NCI-H446 (cell line): ENCODE data around the gene MAPKAPK2.

ENCODE experiments used
- DNase-seq, 2 experiments: peaks; one replicate each; lab custom pipeline; 2025; lab: John Stamatoyannopoulos, UW

MAPKAPK2 gene

DNA sequence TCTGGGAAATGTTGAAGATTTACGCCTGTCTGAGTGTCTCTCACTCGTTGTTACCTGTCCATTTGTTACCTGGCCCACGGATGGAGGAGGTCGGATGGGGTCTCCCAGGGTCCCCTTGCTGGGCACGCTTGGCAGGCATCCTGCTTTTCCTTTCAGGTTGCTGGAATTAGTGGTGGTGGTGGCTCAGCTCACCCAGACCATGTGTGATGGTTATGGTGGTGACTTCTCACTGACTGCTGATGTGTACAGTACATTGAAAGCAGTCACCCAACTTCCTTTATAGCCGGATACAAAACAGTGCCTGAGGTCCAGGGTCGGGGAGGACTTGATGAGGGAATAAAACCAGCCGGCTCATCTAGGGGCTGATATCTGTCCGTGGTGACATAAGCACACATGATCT, 19.5 kb downstream of the MAPKAPK2 start:
- no peak for DNase-seq

DNA sequence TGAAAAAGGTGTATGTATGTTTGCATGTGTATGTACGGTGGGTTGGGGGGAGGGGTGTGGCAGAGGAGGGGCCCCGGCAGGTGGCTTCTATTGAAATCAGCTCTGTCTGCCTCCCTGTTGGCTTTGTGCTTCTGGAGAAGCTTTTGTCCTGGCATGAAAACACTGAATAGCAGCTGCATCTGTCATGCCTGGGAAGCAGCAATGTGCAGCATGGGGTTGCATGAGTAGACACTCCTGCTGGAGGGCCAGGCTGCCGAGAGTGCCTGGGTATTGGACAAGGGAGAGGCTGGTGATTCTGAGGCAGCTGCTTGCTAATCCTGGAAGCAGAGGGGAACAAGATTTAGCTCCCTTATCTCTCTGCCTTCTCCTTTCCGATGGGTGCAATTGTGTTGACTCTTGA, 20.5 kb downstream of the MAPKAPK2 start:
- DNase-seq: peak; percentile 76 to 93

DNA sequence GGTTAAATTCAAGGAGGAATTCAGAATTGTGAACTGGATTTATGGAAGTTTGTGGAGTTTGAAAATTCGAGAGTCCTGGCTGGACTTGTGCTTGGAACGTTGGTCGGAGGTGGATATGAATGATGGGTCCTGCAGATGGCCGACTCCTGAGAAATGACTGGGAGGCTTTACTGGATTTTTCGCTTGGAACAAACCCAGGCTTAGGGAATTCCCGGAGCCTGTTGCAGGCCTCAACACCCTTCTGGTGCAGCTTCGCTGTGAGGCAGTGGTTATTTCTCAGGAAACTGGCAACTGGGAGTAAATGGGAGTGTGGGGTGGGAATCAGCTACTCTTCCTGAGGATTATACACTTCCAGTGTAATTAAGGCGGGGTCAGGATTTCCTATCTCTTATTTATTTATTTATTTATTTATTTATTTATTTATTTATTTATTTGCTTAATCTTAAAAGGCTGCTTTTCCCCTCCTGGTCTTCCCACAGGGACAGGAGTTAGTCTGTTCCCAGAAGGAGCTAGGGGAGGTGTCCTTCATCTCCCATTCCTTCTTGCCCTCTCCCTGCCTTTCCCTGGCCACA, 21.1 kb downstream of the MAPKAPK2 start:
- peak in 1 of 2 experiments; percentile 70 for DNase-seq

DNA sequence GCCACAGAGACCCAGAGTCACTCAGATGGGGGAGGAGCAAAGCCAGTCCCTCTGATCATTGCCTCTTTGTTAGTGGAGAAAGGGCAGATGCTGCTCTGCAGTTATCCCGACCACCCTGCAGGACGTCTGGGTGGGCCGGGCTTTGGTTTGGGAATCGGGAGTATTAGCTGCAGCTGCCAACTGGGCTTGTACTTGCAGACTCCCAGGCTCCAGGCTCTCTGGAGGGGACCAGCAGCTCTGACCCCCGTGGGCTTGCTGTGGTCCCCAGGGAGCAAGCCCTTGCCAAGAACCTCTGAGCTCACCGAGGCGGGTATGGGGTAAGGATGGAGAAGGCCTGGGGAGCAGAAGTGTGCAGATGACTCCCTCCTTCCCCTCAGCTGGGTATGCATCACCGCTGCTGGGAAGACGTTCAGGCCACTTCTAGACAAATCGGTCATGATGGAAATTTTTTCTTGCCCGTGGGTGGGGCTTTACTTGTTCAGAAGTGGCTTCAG, 21.6 kb downstream of the MAPKAPK2 start:
- peak; percentile 41 to 75 for DNase-seq

DNA sequence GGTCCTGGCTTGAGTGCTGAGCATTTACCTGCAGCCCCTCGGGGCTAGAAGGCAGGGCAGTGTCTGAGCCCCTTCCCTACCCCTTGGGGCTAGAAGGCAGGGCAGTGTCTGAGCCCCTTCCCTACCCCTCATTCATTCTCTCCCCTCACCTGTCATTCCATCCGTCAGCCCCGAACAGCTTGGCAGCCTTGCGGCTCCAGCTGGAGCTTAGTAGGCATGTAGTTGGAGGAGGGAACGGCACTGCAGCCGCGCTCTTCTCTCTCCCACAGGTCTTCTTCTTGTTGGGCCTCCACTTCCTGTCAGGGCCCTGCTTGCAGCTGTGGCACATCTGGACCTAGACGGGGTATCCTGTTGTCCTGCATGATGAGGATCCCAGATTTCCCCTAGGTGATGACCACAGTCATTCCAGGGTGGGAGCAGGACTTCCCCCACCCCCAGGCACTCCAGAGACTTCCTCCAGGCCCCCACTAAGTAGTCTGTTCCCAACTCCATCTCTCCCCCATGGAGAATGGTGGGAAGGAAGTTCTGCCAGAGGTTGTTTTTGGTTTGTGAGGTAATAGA, 22.2 kb downstream of the MAPKAPK2 start:
- DNase-seq: no peak

DNA sequence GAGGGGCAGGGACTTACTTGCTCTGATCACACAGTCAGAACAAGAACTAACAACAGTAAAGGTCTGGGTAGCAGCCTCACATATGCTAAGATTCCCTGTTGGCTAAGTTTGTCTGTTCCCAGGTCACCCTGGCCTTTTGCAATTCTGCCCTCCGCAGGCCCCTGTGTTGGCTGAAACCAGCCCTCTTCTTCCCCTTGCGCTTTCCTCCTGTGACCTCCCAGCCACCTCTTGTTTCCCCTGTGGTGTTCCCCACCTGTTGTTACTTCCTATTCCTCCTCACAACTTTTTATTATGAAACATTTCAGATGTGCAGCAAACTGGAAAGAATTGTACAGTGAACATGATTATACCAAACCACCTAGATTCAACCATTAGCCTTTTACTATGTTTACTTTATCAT, 23.4 kb downstream of the MAPKAPK2 start:
- DNase-seq: no peak

DNA sequence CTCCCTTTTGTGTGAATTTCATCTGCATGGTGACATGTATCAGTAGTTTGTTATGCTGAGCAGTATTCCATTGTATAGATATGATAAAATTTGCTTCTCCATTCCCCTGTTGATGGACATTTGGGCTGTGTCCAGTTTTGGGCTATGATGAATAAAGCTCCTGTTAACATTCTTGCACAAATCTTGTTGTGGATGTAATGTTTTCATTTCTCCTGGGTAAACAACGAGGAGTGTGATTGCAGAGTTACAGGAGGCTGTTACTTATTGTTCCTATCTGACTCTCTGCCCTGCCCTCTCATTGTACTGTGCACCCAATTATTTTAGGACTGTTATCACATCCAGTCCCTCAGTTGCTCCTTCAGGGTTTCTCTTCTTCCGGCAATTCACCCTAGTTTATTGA, 24.2 kb downstream of the MAPKAPK2 start:
- DNase-seq: no peak

DNA sequence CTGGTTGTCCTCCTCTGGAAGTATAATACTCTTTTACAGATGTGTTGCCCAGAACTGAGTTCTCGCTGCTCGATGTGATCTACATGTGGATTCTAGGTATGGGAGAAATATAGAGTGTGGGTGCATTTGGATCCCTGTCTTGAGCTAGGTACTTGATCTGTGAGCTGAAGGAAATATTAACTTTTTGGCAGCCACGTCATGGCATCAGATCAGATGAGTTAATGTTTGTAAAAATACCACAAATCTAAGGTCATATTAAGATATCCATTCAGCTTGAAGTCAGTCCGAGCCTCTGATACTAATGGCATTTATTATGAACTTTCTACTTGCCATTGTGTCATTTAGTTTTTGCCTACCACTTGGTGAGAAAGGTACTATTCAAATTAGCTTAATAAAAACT, 24.6 kb downstream of the MAPKAPK2 start:
- no peak for DNase-seq

DNA sequence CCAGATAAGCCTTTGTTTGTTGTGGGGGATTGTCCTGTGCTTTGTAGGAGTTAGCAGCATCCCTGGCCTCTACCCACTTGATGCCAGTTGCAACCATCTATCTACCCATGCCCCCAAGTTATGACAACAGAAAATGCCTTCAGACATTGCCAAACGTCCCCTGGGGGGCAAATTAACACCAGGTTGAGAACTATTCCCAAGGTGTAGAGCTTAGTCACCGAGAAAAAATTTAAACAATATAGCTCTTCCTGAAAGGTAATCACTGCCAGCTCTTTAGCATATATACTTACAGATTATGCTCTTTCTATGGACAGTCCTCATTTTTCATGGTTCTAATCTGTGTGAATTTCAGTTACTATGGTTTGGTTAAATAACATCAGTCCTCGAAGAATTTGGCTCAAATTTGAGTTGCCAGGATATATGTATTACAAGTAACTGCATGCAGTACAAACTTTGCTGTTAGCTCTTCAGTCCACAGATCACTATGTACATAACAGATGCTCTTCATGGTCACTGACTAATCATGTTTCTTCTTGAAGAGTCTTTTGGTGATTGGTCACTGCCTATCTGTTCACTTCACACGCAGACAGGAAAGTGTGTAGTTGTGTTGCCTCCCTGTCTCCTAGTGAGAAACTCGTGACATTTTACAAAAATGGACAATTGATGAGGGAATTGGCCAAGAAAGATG, 25.2 kb downstream of the MAPKAPK2 start:
- DNase-seq: peak in 1 of 2 experiments; percentile 28

DNA sequence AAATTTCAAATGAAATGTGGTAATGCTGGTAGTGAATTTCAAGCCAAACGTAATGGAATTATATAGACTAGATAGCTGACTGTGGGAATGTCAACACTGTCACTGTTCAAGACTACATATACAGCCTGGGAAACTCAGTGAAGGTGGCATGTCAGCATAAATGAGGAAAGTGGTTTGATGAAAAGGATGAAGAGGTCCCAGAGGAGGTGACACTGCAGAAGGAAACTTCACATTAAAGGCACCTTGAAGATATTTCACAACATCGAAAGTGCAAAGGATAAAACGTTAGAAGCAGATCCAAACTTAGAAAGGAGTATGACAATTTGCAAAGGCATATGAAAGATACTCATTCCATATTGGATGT, 25.7 kb downstream of the MAPKAPK2 start:
- no peak for DNase-seq

DNA sequence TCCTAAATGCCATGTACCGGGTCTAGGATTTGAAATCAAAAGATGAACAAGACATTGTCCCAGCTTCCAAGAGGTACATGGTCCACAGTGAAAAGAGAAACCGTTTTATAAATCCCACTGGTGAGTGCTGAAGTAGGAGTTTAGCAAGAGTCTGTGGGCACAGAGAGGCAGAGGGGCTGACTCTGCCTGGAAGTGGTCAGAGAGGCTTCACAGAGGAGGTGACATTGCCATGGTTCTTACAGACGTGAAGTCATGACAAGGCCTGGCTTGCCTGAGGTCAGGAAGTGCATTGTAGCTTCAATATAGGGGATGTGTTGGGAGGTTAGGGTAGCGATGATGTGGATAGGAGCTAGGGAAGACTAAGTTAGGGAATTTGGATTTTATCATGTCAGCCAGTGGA, 28.4 kb downstream of the MAPKAPK2 start:
- DNase-seq: no peak

DNA sequence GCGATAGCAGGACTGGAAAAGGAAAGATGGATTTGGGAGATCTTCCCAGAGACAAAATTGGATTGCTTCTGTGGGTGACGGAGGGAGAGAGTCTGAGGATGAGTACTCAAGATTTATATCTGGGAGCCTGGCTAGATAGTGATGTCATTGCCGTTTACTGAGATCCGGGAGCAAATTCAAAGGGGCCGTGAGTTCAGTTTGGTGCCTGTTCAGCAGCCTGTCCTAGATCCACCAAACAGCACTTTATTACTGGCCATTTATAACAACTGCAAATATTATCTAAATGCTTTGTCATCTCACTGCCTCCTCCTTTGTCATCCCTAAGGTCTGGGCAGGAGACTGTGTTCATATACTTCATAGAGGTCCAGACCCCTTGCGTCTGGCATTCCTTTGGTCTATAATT, 29.2 kb downstream of the MAPKAPK2 start:
- DNase-seq: no peak

DNA sequence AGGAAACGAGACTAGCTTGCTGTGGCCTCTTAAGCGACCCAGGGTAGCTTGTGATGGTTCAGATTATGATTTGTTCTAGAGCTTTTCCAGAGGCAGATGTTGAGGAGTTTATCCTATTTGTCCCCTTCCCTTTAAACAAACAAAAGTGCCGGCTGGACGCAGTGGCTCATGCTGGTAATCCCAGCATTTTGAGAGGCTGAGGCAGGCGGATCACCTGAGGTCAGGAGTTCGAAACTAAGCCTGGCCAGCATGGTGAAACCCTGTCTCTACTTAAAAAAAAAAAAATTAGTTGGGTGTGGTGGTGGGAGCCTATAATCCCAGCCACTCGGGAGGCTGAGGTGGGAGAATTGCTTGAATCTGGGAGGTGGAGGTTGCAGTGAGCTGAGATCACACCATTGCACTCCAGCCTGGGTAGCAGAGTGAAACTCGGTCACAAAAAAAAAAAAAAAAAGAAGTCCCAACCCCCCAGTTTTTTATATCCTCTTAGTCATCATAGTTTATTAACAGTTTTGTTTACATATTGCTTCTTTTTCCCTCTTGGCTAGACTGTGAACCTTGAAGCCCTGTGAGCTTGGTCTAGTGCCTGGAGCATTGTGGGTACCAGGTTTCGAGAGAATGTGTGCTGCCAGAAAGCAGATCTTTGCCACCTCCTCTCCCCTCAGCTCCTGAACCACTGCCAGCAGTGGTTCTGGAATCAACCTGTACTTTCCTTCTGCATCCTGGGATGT, 29.8 kb downstream of the MAPKAPK2 start:
- peak; percentile 25 to 48 for DNase-seq

DNA sequence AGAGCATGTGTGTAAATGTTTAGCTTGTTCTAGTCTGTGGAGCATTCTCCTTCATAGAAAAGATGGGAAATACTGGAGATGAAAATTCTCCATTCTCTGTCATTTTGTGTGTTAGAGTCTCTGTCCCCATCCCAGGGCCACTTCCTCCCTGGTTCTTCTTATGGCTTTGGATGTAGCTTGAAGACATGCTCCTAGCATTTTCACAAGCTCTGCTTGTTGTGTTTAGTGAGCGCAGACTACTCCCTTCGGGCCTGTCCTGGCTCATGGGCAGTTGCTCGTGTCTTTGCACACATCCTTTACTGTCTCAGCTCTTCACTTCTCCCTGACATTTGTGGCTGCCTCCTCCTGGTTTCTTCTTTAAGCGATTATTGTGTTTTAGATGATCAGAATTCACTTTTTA, 30.4 kb downstream of the MAPKAPK2 start:
- no peak for DNase-seq

DNA sequence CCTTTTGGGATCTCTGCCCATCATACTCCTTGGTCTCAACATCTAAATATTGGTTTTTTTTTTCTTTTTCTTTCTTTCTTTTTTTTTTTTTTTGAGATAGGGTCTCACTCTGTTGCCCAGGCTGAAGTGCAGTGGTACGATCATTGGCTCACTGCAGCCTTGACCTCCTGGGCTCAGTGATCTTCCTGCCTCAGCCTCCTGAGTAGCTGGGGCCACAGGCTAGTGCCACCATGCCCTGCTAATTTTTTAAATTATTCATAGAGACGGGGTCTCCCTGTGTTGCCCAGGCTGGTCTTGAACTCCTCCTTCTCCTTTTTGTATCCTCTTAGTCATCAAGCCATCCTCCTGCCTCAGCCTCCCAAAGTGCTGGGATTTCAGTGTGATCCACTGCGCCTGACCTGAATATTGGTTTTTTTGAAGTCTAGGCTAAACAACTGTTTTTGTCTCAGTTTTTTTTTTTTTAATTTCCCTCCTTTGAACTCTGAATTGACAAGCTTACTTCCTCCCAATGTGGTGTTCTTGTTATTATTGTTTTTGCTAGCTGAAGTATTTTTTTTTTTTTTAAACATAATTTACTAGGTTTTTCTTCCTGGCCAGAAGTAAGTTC, 30.9 kb downstream of the MAPKAPK2 start:
- no peak for DNase-seq

DNA sequence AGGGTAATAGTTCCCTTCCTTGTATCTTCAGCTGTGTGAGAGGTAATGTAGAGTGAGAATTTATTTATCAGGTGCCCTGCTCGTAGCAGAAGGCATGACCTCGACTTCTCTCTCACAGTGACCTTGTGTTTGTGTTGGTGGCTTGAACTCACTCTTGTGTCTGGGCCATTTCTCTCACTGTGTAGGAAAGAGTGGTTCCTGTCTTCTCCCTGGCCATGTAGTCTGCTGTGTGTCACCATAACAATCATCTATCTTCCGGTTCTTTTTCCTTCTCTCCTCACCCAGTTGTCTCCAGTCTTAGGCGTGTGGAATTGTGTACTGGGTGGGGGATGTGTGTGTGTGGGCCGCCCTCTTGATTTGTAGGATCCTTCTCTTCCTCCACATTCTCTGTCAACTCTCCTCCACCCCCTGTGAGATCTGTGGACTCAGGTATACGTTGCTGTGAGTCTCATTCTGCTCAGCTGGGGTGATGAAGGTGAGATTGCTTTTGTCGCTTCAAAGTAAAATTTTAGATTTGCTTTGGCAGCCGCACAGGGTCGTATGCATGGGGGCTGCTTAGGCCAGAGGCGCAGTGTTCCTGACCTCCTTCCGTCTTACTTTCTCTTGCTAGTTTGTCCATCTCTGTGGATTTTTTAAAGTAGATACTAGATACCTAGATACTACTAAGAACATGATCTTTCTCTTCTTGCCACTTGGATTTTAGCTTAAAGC, 31.6 kb downstream of the MAPKAPK2 start:
- no peak for DNase-seq

DNA sequence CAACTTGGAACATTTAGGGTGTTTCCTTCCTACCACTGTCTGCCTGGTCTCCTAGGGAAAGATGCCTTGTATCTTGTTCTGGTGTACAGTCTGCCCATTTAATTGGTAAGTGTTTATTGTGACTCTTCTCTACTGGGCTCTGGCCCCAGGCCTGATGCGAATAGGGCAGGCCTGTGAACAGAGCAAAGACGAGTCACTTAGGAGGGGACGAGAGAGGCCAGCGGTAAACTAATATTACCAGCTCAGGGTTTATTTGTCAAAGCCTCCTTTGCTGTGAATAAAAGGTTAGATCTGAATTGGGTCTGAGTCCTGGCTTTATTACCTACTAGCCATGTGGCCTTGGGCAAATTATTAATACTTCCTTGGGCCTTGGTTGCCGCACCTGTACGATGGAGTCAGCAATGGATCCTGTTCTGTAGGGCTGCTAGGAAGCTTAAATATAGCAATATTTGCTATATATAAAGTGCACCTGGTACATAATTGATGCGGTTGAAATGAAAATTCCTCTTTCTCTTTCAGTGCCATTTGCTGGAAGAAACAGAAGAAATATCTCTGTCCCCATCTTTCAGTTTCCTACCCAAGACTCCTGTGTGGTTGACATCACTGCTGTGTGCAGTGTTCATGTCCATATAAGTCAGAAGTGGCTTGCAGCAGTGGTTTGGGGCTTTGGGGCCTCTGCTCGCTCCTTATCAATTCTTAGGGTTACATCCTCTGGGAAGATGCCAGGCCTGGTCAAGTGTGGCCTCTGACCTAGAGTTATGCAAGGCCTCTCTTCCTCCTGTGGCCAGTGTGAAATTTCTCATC, 32.4 kb downstream of the MAPKAPK2 start:
- no peak for DNase-seq

DNA sequence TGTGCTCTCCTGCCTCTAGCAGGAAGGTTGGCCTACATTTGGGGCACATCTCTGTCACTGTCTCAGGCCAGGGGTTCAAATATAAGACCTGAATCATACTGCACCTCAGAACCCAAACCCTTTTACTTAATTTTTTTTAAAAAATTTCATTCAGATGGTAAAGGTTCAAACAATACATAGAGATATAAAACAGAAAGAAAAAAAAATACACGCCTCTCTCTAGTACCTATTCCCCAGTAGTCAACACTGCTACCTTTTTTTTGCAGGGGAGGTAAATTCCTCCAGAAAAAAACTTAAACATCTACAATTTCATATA, 32.9 kb downstream of the MAPKAPK2 start:
- DNase-seq: no peak

DNA sequence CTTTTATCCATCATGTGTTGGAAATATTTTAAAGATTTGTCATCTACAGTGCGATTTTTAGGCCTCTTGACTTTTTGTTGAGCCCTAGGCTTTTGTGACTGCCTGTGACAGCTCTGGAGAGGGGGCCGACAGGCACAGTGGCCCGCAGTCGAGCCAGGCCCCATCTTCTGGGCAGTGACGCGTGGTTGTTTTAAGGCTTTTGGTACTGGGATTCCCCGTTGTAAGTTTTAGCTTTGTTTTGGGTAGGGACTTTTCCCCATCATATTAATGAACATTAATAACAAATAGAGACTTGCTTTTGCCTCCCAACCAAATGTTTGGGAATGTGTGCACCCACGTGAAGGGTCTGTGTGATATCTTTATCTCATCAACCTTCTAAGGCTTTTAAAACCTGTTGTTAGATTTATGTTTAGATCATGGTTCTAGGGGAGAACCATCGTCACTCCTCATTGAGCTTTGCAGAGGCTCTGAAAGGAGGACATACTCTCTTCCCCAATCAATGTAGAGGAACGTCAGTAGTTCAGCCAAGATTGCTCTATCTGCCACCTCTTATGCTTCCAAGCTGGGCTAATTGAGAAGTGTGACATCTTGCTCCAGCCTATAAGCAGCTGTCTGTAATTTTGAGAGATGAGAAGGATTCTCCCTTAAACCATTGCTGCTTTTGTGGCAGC, 34.6 kb downstream of the MAPKAPK2 start:
- DNase-seq: no peak

DNA sequence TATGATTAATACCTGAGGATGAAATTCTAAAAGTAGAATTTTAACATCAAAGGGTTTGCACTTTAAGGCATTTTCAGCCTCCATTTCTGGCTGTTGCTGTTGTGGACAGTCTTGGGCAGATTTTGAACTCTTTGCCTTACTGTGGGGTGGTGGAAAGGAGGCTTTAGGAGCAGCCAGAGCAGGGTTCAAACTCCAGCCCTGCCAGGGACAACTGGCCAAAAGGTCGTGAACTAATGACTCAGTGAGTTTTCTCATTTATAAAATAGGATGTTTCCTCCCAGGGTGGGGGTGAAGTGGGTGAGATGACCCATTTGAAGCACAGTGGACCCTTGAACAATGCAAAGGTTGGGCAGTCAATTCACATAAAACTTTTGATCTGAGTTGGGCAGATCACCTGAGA, 36.7 kb downstream of the MAPKAPK2 start:
- no peak for DNase-seq
